ENCODE data around the gene PIK3CD.
"Not testable (repeated sequence)": the region's sequence is repeated elsewhere in the genome, so short reads cannot be mapped to it uniquely, and the experiment has no call there.

Gene PIK3CD

DNA sequence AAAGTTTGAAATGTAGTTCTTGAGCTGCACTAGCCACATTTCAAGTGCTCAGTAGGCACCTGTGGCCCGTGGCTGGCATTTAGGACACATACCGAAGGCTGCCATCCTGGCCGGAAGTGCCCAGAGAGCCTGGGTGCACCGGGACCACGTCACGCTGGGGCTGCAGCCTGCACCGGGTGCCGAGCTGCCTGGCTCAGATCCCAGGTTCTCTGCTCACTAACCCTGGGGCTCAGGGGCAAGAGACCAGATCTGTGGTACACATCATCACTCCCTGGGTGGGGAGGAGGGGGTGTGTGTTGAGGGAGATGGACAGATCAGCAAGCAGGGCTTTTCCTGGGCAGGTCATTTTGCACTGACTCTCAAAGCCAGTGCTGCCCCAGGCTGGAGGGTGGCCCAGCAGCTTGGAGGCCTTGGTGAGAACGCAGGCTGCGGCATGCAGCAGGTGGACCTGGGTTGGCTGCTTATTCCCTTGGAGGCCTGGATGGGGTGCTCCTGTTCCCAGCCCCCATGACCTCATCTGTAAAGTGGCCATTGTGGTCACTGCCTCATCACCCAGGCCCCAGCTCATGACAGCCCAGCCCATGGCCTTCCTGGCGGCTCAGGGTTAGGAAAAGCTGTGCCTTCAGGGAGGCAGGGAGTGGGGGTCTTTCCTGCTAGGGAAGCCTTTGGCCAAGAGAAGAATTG is 39.2 kb upstream of the PIK3CD start:
- Mint-ChIP-seq H3K27me3 (no peaks in the 10 kb centered on the region), H3K36me3 (ENCODE audit: insufficient read depth) (peaks cover 3% of the 10 kb centered on the region)
- no peak for ATAC-seq (replicated peaks)

DNA sequence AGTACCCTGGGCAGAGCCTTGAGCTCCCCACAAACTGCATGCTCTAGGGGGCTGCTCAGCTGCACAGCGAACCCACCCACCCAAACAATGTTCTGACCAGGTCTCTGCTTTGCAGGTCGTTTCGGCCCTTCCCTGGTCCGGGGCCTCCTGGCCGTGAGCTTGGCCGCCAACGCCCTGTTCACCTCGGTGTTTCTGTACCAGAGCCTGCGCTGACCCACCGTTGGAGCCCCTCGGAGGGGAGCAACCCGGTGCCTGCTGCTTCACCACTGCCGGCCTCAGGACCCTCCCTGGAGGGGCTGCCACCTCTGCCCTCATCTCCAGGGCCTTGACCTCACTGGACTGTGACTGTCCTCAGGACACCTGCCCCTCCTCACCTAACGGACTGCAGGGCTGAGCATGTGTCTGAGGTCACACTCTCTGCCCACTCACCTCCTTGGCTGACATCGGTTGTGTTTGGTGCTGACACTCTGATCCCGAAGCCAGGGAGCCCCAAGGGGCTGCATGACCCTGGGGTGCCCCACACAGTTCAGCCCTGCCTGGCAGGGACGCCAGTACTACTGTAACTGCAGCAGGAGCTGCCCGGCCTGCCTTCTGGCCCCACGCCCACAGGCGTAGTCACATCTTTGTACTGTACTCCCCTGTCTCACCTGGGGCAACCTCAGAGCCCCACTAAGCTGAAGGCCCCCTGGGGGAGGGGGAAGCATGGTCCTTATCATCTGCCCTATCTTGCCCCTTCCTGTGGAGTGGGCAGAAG is 38.5 kb upstream of the PIK3CD start:
- H3K27me3 Mint-ChIP-seq, result no peaks in the 10 kb centered on the region
- H3K27ac Mint-ChIP-seq, result no peak overlapping the region
- ATAC-seq (replicated peaks), result no peak
- H3K36me3 Mint-ChIP-seq (ENCODE audit: insufficient read depth), result peaks cover 3% of the 10 kb centered on the region
- no peak for DNase-seq
- no peaks in the 10 kb centered on the region for H3K9me3 Mint-ChIP-seq
- H3K4me1 Mint-ChIP-seq (ENCODE audit: low read depth in 2 of 2), result no peaks in the 10 kb centered on the region
- no peak overlapping the region for H3K4me3 Mint-ChIP-seq

More for the DNA sequence above, 39.2 kb upstream of the PIK3CD start:
- H3K9me3 Mint-ChIP-seq, result no peaks in the 10 kb centered on the region
- DNase-seq, result no peak
- no peak overlapping the region for H3K4me3 Mint-ChIP-seq
- no peaks in the 10 kb centered on the region for H3K4me1 Mint-ChIP-seq (ENCODE audit: low read depth in 2 of 2)
- no peak overlapping the region for H3K27ac Mint-ChIP-seq

DNA sequence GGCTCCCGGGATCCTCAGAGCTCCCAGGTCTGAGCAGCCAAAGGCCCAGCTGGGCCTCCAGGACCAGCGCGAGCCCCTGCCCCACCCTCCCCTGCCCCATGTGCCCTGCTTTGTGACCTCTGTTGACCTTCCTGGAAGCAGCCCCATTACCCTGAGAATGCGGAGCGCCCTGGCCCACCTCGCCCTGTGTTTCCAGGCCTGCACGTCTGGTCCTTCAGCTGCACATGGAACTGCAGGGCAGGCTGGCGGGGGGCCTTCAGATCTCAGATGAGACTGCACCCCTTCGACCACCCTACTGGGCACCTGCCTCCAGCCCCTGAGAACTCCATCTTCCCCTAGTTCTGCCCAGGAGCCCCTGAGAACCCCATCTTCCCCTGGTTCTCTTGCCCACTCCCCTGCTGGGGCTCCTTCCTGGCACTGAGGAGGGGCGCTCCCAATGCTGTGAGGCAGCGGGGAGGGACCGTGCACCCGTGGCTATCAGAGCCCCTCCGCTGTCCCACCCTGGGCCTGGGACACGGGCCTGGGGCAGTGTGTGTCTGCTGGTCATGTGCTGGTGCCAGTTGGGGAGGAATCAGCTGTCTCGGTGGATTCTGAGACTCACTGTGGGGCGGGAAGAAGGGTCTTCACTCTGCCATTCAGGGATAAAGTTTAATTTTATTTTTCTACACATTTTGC is 37.8 kb upstream of the PIK3CD start:
- H3K9me3 Mint-ChIP-seq, result no peaks in the 10 kb centered on the region

DNA sequence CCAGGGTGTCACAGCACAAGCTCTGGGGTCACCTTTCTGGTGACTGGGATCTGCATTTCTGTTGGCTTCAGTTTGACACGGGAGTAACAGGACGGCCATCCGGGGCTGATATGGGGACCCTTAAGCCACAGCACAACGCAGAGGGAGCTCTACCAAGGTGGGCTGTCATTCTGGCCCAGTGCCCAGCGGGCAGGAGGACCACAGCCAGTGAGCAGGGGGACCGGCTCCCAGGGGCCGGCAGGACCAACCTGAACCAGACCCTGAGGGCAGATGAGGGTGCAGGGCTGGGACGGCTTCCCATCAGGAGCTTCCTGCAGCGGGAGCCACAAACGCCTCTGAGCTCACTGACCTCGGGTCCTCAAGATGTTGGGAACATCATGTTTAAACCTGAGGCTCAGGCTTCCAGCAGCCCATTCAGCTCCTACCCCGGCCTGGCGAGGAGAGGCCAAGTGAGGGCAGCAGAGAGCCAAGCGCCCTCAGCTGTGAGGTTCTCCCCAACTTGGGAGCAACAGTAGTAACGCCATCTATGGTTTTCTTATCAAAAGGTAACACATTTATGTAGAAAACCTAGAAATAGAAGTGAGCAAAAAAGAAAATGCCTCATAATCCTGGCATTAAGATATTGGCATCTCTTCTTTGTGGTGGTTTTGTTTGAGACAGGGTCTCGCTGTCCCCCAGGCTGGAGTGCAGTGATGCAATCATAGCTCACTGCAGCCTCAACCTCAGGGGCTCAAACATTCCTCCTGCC is 36.0 kb upstream of the PIK3CD start:
- H3K36me3 Mint-ChIP-seq (ENCODE audit: insufficient read depth), result peaks cover 3% of the 10 kb centered on the region
- no peaks in the 10 kb centered on the region for H3K4me1 Mint-ChIP-seq (ENCODE audit: low read depth in 2 of 2)
- no peaks in the 10 kb centered on the region for H3K9me3 Mint-ChIP-seq
- peak; percentile 83 for ATAC-seq (replicated peaks)
- H3K4me3 Mint-ChIP-seq, result no peak overlapping the region
- peak; percentile 42 to 46 (median 45) for DNase-seq
- H3K27me3 Mint-ChIP-seq, result peaks cover 9 to 13% of the 10 kb centered on the region in 2 donors
- no peak overlapping the region for H3K27ac Mint-ChIP-seq

More for the DNA sequence above, 37.8 kb upstream of the PIK3CD start:
- Mint-ChIP-seq H3K27me3 (peaks cover 2 to 3% of the 10 kb centered on the region in 2 donors), H3K36me3 (ENCODE audit: insufficient read depth) (peaks cover 3% of the 10 kb centered on the region), H3K4me3 (no peak overlapping the region), H3K4me1 (ENCODE audit: low read depth in 2 of 2) (no peaks in the 10 kb centered on the region), H3K27ac (no peak overlapping the region)
- ATAC-seq (replicated peaks) (no peak), DNase-seq (no peak)

DNA sequence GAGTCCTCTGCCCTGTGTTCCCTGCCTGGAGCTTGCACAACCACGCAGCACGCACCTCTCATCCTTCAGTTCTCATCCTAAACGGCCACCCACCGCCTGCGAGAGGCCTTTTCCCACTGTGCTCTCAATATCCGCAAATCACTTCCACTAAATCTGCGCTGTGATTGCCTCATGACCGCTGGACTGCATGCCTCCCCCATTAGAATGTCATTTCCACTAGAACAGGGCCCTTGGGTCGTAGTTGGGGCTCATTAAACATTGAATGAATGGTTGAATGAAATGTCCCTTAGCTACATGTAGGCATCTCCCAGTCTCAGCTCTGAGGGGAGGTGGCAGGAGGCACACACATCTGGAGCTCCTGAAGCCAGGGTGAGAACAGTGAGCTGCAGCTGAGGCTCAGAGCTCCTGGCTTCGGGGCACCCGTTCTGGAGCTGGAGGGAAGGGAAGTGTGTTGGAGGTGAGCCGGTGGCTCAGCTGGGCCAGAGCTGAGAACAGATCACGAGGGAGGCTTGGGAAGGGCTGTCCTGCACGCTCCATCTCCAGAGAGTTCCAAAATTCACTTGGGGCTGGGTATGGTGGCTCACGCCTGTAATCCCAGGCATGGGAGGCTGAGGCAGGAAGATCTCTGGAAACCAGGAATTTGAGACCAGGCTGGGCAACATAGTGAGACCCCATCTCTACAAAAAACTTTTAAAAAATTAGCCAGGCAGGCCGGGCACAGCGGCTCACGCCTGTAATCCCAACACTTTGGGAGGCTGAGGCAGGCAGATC is 32.4 kb upstream of the PIK3CD start:
- Mint-ChIP-seq H3K36me3 (ENCODE audit: insufficient read depth) (peaks cover 3% of the 10 kb centered on the region), H3K4me3 (no peak overlapping the region), H3K4me1 (ENCODE audit: low read depth in 2 of 2) (peaks cover 0 to 2% of the 10 kb centered on the region in 2 donors), H3K27ac (no peak overlapping the region), H3K27me3 (peaks cover 14 to 22% of the 10 kb centered on the region in 2 donors), H3K9me3 (no peaks in the 10 kb centered on the region)
- no peak for ATAC-seq (replicated peaks)
- DNase-seq, result no peak

DNA sequence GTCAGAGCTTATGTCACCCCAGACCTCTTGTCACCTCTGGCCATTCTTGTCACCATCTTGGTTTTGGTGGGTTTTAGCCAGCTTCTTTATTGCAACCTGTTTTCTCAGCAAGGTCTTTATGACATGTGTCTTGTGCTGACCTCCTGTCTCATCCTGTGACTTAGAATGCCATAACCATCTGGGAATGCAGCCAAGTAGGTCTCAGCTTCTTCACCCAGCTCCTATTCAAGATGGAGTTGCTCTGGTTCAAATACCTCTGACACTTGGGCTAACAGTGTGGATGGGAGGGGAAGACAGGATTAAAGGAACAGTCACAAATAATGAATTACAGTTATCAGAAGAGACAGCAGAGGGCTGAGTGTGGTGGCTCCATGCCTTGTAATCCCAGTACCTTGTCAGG is 30.5 kb upstream of the PIK3CD start:
- no peak for DNase-seq
- Mint-ChIP-seq H3K27ac (no peak overlapping the region), H3K9me3 (no peaks in the 10 kb centered on the region), H3K4me1 (ENCODE audit: low read depth in 2 of 2) (peaks cover 3 to 5% of the 10 kb centered on the region in 2 donors), H3K27me3 (peaks cover 14 to 22% of the 10 kb centered on the region in 2 donors), H3K36me3 (ENCODE audit: insufficient read depth) (peaks cover 8% of the 10 kb centered on the region), H3K4me3 (no peak overlapping the region)
- ATAC-seq (replicated peaks), result no peak

DNA sequence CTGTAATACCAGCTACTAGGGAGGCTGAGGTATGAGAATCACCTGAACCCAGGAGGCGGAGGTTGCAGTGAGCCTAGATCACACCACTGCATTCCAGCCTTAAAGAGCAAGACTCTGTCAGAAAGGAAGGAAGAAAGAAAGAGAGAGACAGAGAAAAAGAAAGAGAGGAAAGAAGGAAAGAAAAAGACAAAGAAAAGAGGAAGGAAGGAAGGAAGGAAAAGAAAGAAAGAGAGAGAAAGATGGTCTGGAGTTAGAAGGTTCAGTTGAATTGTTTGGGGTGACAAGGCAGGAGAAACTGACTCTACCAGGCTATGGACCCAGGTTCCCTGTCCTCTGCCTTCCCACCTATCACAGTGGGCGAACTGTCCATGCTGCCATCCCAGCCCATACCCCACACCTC is 27.4 kb upstream of the PIK3CD start:
- DNase-seq (no peak), ATAC-seq (replicated peaks) (no peak)
- Mint-ChIP-seq H3K9me3 (no peaks in the 10 kb centered on the region), H3K36me3 (ENCODE audit: insufficient read depth) (peaks cover 20% of the 10 kb centered on the region), H3K27me3 (peaks cover 10 to 16% of the 10 kb centered on the region in 2 donors), H3K4me3 (no peak overlapping the region), H3K27ac (no peak overlapping the region), H3K4me1 (ENCODE audit: low read depth in 2 of 2) (peaks cover 22 to 27% of the 10 kb centered on the region in 2 donors)

DNA sequence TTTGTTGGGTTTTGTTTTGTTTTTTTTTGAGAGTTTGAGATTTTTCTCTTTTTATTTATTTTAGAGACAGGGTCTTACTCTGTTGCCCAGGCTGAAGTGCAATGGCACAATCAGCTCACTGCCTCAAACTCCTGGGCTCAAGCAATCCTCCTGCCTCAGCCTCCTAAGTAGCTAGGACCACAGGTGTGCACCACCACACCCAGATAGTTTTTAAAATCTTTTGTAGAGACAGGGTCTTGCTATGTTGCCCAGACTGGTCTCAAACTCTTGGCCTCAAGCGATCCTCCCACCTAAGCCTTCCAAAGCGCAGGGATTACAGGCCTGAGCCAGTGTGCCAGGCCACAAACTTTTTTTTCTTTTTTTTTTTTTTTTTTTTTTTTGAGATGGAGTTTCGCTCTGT is 26.5 kb upstream of the PIK3CD start:
- not testable (repeated sequence) for H3K9me3 Mint-ChIP-seq; DNase-seq; ATAC-seq (replicated peaks); H3K4me3 Mint-ChIP-seq
- peaks cover 27% of the 10 kb centered on the region for H3K36me3 Mint-ChIP-seq (ENCODE audit: insufficient read depth)
- H3K27me3 Mint-ChIP-seq, result peaks cover 6 to 10% of the 10 kb centered on the region in 2 donors
- peak overlapping the region in 1 of 2 donors; percentile 46 for H3K27ac Mint-ChIP-seq
- peaks cover 31 to 34% of the 10 kb centered on the region in 2 donors for H3K4me1 Mint-ChIP-seq (ENCODE audit: low read depth in 2 of 2)

DNA sequence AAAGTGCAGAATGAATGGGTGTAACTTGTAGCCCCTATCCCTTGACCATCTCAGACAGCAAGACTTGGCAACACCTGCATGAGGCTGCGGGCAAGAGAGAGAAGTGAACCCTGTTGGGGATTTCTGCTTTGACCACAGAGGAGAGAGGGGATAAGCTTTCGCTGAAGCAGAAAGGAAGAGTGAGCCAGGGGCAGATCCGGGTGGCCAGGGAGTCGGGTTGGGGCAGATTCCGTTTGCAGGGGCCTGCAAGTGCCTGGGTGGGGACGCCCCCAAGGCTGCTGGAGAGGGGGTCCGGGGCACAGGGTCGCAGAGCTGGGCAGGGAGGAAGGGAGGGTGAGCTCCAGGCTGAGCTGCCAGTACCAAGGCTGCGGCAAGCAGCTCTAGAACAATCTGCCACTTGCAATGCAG is 25.3 kb upstream of the PIK3CD start:
- Mint-ChIP-seq H3K4me1 (ENCODE audit: low read depth in 2 of 2) (peaks cover 36 to 39% of the 10 kb centered on the region in 2 donors), H3K4me3 (peak overlapping the region; percentile 83 to 90), H3K9me3 (no peaks in the 10 kb centered on the region), H3K27ac (peak overlapping the region; percentile 71 to 95), H3K36me3 (ENCODE audit: insufficient read depth) (peaks cover 27% of the 10 kb centered on the region), H3K27me3 (peaks cover 0 to 2% of the 10 kb centered on the region in 2 donors)
- DNase-seq (peak in 1 of 3 experiments; percentile 18), ATAC-seq (replicated peaks) (peak; percentile 8)

DNA sequence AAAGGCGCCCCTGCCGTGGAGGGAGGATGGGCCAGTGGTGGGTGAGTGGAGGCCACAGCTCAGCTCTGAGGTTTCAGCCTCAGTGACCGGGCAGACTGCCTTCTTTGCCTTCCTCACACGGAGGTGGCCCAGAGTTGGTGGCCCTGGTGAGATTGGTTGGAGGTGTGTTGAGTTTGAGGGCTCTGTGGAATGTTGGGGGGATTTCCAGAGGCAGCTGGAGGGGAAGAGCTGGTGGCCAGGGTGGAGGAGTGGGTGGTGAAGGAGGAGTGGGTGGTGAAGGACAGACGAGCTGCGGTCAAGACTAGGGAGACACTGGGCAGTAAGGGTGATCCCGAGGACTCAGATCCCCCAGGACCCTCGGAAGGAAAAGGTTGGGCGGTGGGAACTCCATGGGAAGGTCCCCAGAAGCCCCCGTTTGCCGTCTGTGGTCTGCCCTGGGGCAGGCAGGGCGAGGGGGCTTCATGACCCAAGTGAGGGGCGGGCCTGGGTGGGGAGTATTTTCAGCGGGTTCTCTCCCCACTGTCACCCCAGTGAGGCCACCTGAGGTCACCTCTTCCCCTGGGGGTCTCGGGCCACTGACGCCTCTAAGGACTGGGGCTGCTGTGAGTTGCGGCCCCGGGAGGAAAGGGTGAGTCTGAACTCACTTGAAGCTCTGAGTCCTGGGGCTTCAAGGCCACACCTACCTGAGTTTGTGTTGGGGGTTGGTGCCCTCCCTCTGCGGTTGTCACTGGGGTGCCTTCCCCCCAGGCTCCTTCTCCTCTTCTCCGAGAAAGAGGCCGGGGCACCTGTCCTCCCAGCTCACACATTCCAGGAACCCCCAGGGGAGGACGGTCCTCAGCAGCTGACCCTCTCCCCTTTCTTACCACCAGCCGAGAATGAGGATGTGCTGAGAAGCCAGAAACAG is 22.7 kb upstream of the PIK3CD start:
- Mint-ChIP-seq H3K4me3 (peak overlapping the region; percentile 83 to 90), H3K9me3 (no peaks in the 10 kb centered on the region), H3K4me1 (ENCODE audit: low read depth in 2 of 2) (peaks cover 46 to 50% of the 10 kb centered on the region in 2 donors), H3K27ac (peak overlapping the region; percentile 91 to 95), H3K36me3 (ENCODE audit: insufficient read depth) (peaks cover 34% of the 10 kb centered on the region), H3K27me3 (no peaks in the 10 kb centered on the region)
- peak; percentile 45 for ATAC-seq (replicated peaks)
- DNase-seq, result peak; percentile 54 to 60 (median 55)

DNA sequence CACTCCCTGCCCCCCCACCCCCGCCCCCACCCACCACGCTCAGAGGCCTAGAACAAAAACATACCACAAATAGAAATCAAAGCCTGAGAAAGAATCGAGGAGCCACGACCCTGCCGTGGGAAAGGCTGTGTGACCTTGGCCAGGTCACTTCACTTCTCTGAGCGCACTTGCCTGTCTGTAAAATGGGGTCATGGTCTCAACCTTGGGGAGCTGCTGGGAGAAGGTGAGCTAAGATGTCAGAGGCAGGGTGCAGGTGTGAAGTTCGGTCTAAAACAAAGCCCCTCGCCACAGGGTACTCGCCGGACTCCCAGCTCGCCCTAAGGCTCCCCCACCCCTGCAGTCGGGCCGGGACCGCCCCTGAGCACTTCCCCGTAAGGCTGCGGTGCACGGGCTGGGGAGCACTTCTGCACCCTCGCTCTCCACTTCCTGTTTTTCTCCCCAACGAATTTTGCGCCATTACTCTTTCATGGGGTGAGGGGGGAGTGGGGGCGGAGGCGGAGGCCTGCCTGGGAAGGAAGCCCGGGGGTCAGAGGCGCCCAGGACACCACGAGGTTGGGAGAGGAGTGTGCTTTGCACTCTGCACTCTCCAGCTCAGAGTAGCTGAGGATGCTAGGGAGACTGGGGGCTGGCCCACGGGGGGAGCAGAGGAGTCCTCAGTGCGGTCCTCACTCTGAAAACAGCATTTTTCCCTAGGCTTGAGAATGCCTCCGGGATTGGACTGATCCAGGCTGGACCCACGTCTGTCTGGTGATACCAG is 21.9 kb upstream of the PIK3CD start:
- Mint-ChIP-seq H3K4me3 (peak overlapping the region; percentile 83 to 90), H3K27me3 (no peaks in the 10 kb centered on the region), H3K4me1 (ENCODE audit: low read depth in 2 of 2) (peaks cover 46 to 51% of the 10 kb centered on the region in 2 donors), H3K36me3 (ENCODE audit: insufficient read depth) (peaks cover 39% of the 10 kb centered on the region), H3K9me3 (no peaks in the 10 kb centered on the region), H3K27ac (peak overlapping the region; percentile 91 to 95)
- DNase-seq (peak; percentile 57 to 65 (median 59)), ATAC-seq (replicated peaks) (peak; percentile 49)
